Measurements from ENCODE around the gene PHACTR1.

Gene PHACTR1

DNA sequence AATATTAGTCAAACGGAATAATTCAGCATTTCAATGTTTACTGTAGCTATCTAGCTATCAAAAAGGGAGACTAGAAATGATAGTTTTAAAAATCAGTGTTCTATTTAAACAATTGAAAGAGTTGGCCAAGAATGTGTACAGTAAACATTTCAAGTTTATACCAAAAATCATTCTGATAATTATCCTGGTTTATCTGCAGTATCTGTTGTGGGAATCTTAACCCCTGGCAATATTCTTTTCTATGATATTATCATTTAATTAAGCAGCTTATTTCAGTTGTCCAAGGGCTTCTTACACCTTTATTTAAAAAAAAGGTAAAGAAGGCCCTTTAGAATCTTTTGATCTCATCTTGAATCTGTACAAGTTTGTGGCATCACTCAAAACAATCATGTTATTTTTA is 125.1 kb downstream of the PHACTR1 start:
- no peaks in the 10 kb centered on the region for H3K36me3 ChIP-seq (ENCODE audit: insufficient read depth, low read length)
- DNase-seq (ENCODE audit: low read depth, low spot score): no peak
- H3K9me3 ChIP-seq (ENCODE audit: low read depth, low read length): no peaks in the 10 kb centered on the region
- H3K9ac ChIP-seq (ENCODE audit: insufficient read length): no peak overlapping the region
- no peak overlapping the region for H3K27ac ChIP-seq
- TF ChIP-seq FOXP2 (optimal IDR thresholded peaks at IDR 0.05; ENCODE audit: control extremely low read depth, extremely low read length, insufficient read depth) (no peak), EZH2 (IDR thresholded peaks at IDR 0.05) (no peak), POLR2AphosphoS5 (IDR thresholded peaks at IDR 0.05; ENCODE audit: borderline replicate concordance, low read depth, low read length) (no peak)
- H3K4me3 ChIP-seq: no peak overlapping the region

GRCh38 chr6:12842114-12842513 is 125.5 kb downstream of the PHACTR1 start:
- TF ChIP-seq FOXP2 (optimal IDR thresholded peaks at IDR 0.05; ENCODE audit: control extremely low read depth, extremely low read length, insufficient read depth) (no peak), POLR2AphosphoS5 (IDR thresholded peaks at IDR 0.05; ENCODE audit: borderline replicate concordance, low read depth, low read length) (no peak), EZH2 (IDR thresholded peaks at IDR 0.05) (no peak)
- Histone ChIP-seq H3K27ac (no peak overlapping the region), H3K9ac (ENCODE audit: insufficient read length) (no peak overlapping the region), H3K36me3 (ENCODE audit: insufficient read depth, low read length) (no peaks in the 10 kb centered on the region), H3K9me3 (ENCODE audit: low read depth, low read length) (no peaks in the 10 kb centered on the region), H3K4me3 (no peak overlapping the region)
- no peak for DNase-seq (ENCODE audit: low read depth, low spot score)

DNA sequence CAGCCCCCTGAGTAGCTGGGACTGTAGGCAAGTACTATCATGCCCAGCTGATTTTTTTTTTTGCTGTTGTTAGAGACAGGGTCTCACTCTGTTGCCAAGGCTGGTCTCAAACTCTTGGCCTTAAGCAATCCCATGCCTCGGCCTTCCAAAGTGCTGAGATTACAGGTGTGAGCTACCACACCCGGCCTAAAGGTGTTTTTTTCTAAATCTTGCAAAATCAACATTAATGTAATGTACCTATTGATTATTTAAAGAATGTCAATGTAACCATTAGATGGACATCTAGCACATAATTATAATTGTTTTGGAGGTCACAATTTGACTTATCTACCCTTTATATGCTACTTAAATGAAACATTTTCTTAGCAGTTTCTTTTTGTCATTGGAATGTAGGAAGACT is 126.1 kb downstream of the PHACTR1 start:
- Histone ChIP-seq H3K9ac (ENCODE audit: insufficient read length) (no peak overlapping the region), H3K4me3 (no peak overlapping the region), H3K36me3 (ENCODE audit: insufficient read depth, low read length) (no peaks in the 10 kb centered on the region), H3K27ac (no peak overlapping the region), H3K9me3 (ENCODE audit: low read depth, low read length) (no peaks in the 10 kb centered on the region)
- TF ChIP-seq POLR2AphosphoS5 (IDR thresholded peaks at IDR 0.05; ENCODE audit: borderline replicate concordance, low read depth, low read length) (no peak), EZH2 (IDR thresholded peaks at IDR 0.05) (no peak), FOXP2 (optimal IDR thresholded peaks at IDR 0.05; ENCODE audit: control extremely low read depth, extremely low read length, insufficient read depth) (no peak)
- DNase-seq (ENCODE audit: low read depth, low spot score): no peak

DNA sequence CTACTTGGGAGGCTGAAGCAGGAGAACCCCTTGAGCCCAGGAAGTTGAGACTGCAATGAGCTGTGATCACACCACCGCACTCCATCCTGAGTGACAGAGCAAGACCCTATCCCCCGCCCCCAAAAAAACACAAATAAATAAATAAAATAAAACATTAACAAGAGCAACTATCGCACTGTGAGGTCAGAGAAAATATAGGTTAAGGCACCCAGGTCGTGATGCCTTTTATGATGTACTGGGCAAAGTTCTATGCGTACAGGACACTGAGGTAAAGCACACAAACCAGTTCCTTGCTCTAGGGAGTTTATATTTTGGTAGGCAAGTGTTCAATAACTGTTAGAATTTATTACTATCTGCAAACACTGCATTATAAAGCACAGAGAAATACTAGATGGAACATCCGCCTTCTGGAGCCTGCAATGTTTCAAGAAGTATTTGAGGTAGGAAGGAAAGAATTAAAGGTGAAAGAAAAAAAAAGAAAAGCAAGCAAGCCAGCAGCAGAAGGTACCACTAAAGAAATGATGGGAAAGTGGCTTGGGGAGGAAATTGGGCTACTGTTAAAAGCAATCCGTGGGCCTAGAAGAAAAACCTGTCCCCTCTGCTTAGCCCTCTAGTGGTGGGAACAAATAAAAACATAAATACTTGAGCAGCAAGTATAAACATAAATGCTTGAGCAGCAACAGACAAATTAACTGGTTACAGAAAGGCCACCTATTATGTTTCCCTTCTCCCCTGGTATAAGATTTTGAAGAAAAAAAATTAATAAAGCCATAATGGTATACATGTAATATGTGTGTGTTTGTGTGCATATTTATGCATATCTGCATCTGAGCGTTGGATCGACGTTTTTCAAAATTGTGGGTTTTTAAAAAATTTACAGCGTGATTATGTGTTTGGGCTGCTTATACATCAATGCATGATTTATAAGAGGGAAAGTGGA is 128.0 kb downstream of the PHACTR1 start:
- DNase-seq (ENCODE audit: low read depth, low spot score): no peak
- H3K27ac ChIP-seq: no peak overlapping the region
- TF ChIP-seq POLR2AphosphoS5 (IDR thresholded peaks at IDR 0.05; ENCODE audit: borderline replicate concordance, low read depth, low read length): no peak
- TF ChIP-seq FOXP2 (optimal IDR thresholded peaks at IDR 0.05; ENCODE audit: control extremely low read depth, extremely low read length, insufficient read depth): no peak
- TF ChIP-seq EZH2 (IDR thresholded peaks at IDR 0.05): no peak

GRCh38 chr6:12845224-12846004 is 128.8 kb downstream of the PHACTR1 start:
- DNase-seq (ENCODE audit: low read depth, low spot score): no peak
- Histone ChIP-seq H3K9ac (ENCODE audit: insufficient read length) (no peak overlapping the region), H3K4me3 (no peak overlapping the region), H3K9me3 (ENCODE audit: low read depth, low read length) (no peaks in the 10 kb centered on the region), H3K36me3 (ENCODE audit: insufficient read depth, low read length) (no peaks in the 10 kb centered on the region), H3K27ac (no peak overlapping the region)
- no peak for TF ChIP-seq FOXP2 (optimal IDR thresholded peaks at IDR 0.05; ENCODE audit: control extremely low read depth, extremely low read length, insufficient read depth)

More for the DNA sequence above, 128.0 kb downstream of the PHACTR1 start:
- H3K9me3 ChIP-seq (ENCODE audit: low read depth, low read length): no peaks in the 10 kb centered on the region
- no peaks in the 10 kb centered on the region for H3K36me3 ChIP-seq (ENCODE audit: insufficient read depth, low read length)
- no peak overlapping the region for H3K9ac ChIP-seq (ENCODE audit: insufficient read length)
- no peak overlapping the region for H3K4me3 ChIP-seq

DNA sequence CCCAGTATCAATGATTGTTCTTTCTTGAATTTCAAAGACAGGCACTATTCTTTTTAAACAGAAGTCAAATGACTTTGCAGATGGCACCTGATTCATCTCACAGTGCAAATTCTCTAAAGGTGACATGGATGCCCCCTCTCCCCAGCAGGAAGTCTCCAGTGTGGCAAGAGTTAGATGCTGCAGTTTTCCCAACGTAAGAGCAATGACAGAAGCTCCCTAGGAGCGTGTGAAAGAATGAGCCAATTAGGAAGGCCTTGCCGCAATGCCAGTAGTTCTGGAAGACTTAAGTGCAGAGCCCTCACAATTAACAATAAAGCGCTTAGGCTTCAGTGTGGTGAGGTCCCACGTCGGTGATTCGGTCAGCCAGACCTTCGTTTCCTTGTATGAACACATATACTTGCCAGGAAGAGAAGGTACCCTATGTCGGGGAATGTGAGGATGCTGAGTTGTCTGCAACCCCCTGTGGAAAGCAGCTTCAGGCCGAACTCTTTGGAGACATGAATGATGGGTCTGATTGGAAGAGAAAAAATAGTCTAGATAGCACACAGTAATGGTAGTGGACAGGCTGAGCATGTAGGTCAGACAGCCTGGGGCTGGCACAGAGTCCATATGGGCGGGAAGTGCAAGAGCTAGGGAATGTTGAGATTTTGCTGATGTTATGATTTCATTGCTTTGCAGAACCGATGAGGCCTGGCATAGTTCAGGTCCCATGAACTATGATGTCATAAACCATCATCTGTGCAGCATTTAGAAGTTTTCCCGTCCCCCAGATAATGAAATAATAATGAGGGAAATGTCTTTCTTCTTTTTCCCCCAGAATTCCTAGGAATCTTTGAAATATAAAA is 132.6 kb downstream of the PHACTR1 start:
- Histone ChIP-seq H3K9ac (ENCODE audit: insufficient read length) (no peak overlapping the region), H3K4me3 (no peak overlapping the region), H3K27ac (no peak overlapping the region), H3K9me3 (ENCODE audit: low read depth, low read length) (no peaks in the 10 kb centered on the region), H3K36me3 (ENCODE audit: insufficient read depth, low read length) (no peaks in the 10 kb centered on the region)
- no peak for TF ChIP-seq EZH2 (IDR thresholded peaks at IDR 0.05)
- no peak for TF ChIP-seq POLR2AphosphoS5 (IDR thresholded peaks at IDR 0.05; ENCODE audit: borderline replicate concordance, low read depth, low read length)
- TF ChIP-seq FOXP2 (optimal IDR thresholded peaks at IDR 0.05; ENCODE audit: control extremely low read depth, extremely low read length, insufficient read depth): no peak
- no peak for DNase-seq (ENCODE audit: low read depth, low spot score)

GRCh38 chr6:12849809-12850198 is 133.2 kb downstream of the PHACTR1 start:
- Histone ChIP-seq H3K9ac (ENCODE audit: insufficient read length) (no peak overlapping the region), H3K9me3 (ENCODE audit: low read depth, low read length) (no peaks in the 10 kb centered on the region), H3K4me3 (no peak overlapping the region), H3K36me3 (ENCODE audit: insufficient read depth, low read length) (no peaks in the 10 kb centered on the region), H3K27ac (no peak overlapping the region)
- no peak for TF ChIP-seq FOXP2 (optimal IDR thresholded peaks at IDR 0.05; ENCODE audit: control extremely low read depth, extremely low read length, insufficient read depth)
- TF ChIP-seq EZH2 (IDR thresholded peaks at IDR 0.05): no peak
- no peak for TF ChIP-seq POLR2AphosphoS5 (IDR thresholded peaks at IDR 0.05; ENCODE audit: borderline replicate concordance, low read depth, low read length)
- no peak for DNase-seq (ENCODE audit: low read depth, low spot score)

Data from SK-N-MC (cell line).